Immature natural killer cell (primary cell): ENCODE measurements around the gene ZC3H18. TPM values are rescaled to one million over a fixed set of nuclear protein-coding genes. Genes with fewer than 3 reads are reported as not detected.

Source experiments
- DNase-seq, 3 donors: peaks; one replicate each; pipeline ENCODE4 v3.0.0; 2022; ENCODE audit warnings: mixed read lengths in 1 of 3
- H3K27ac Mint-ChIP-seq, 6 donors: one replicate each; pipeline ENCODE4 v1.8.0; 2020; ENCODE audit warnings: mixed read lengths in 6 of 6, mild to moderate bottlenecking in 5 of 6, inconsistent platforms in 4 of 6, moderate library complexity in 3 of 6
- H3K27me3 Mint-ChIP-seq, 3 donors: one replicate each; pipeline ENCODE4 v1.8.0; 2020 to 2021; ENCODE audit warnings: low read depth in 3 of 3, mild to moderate bottlenecking in 3 of 3, mixed read lengths in 3 of 3, moderate library complexity in 3 of 3, inconsistent platforms in 1 of 3
- H3K36me3 Mint-ChIP-seq, 3 donors: one replicate each; pipeline ENCODE4 v1.8.0; 2020; ENCODE audit warnings: mixed read lengths in 3 of 3, inconsistent platforms in 2 of 3, mild to moderate bottlenecking in 2 of 3
- H3K4me1 Mint-ChIP-seq, 2 donors: one replicate each; pipeline ENCODE4 v1.8.0; 2020; ENCODE audit warnings: inconsistent platforms in 2 of 2, mild to moderate bottlenecking in 2 of 2, mixed read lengths in 2 of 2, moderate library complexity in 1 of 2
- H3K4me3 Mint-ChIP-seq, 5 donors: one replicate each; pipeline ENCODE4 v1.8.0; 2020; ENCODE audit warnings: mild to moderate bottlenecking in 5 of 5, mixed read lengths in 5 of 5, inconsistent platforms in 3 of 5, moderate library complexity in 3 of 5
- H3K9me3 Mint-ChIP-seq, 6 donors: one replicate each; pipeline ENCODE4 v1.8.0; 2020; ENCODE audit warnings: mild to moderate bottlenecking in 6 of 6, mixed read lengths in 6 of 6, inconsistent platforms in 4 of 6, moderate library complexity in 3 of 6
- polyA plus RNA-seq, 3 donors: library from polyadenylated mRNA; unstranded; fragments of 300-500 nt; fragmentation: Illumina TruSeq; gene quantifications; one replicate each; pipeline ENCODE4 v1.2.3, GENCODE V29; 2021

The ZC3H18 gene
- polyA plus RNA-seq, 3 donors from 2014 or later: 1.0 to 29.0 (median 8.7) TPM

GRCh38 chr16:88560714-88561484 lies 9.3 kb upstream of the ZC3H18 start:
- no peaks in the 10 kb centered on the region for H3K9me3 Mint-ChIP-seq
- H3K27me3 Mint-ChIP-seq: peaks cover 0 to 5% (median 4%) of the 10 kb centered on the region in 3 donors
- no peak overlapping the region for H3K4me3 Mint-ChIP-seq
- no peak for DNase-seq
- H3K27ac Mint-ChIP-seq: peak overlapping the region in 1 of 6 donors; percentile 65
- H3K36me3 Mint-ChIP-seq: no peaks in the 10 kb centered on the region
- peaks cover 9 to 36% of the 10 kb centered on the region in 2 donors for H3K4me1 Mint-ChIP-seq

- Mint-ChIP-seq H3K27ac (peak overlapping the region in 1 of 6 donors; percentile 78), H3K36me3 (no peaks in the 10 kb centered on the region), H3K27me3 (peaks cover 0 to 5% (median 2%) of the 10 kb centered on the region in 3 donors), H3K4me1 (peaks cover 9 to 28% of the 10 kb centered on the region in 2 donors), H3K4me3 (no peak overlapping the region), H3K9me3 (no peaks in the 10 kb centered on the region)
- peak; percentile 49 to 61 (median 56) for DNase-seq
Observed at GRCh38 chr16:88561485-88562359, 8.5 kb upstream of the ZC3H18 start.

DNA sequence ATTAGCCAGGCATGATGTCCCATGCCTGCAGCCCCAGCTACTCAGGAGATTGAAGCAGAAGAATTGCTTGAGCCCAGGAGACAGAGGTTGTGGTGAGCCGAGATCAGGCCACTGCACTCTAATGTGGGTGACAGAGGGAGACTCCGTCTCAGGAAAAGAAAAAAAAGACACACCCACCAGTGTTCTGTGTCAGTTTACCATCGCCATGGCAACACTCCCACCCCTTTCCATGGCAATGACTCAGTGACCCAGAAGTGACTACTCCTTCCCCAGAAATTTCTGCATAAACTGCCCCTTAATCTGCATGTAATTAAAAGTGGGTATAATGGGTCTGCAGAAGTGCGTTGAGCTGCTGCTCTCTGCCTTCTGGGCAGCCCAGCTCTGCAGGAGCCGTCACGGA lies 4.0 kb upstream of the ZC3H18 start:
- H3K36me3 Mint-ChIP-seq: no peaks in the 10 kb centered on the region
- no peak overlapping the region for H3K4me3 Mint-ChIP-seq
- peaks cover 13 to 16% of the 10 kb centered on the region in 2 donors for H3K4me1 Mint-ChIP-seq
- H3K9me3 Mint-ChIP-seq: no peaks in the 10 kb centered on the region
- no peak overlapping the region for H3K27ac Mint-ChIP-seq
- no peak for DNase-seq
- peaks cover 6 to 11% (median 9%) of the 10 kb centered on the region in 3 donors for H3K27me3 Mint-ChIP-seq

DNA sequence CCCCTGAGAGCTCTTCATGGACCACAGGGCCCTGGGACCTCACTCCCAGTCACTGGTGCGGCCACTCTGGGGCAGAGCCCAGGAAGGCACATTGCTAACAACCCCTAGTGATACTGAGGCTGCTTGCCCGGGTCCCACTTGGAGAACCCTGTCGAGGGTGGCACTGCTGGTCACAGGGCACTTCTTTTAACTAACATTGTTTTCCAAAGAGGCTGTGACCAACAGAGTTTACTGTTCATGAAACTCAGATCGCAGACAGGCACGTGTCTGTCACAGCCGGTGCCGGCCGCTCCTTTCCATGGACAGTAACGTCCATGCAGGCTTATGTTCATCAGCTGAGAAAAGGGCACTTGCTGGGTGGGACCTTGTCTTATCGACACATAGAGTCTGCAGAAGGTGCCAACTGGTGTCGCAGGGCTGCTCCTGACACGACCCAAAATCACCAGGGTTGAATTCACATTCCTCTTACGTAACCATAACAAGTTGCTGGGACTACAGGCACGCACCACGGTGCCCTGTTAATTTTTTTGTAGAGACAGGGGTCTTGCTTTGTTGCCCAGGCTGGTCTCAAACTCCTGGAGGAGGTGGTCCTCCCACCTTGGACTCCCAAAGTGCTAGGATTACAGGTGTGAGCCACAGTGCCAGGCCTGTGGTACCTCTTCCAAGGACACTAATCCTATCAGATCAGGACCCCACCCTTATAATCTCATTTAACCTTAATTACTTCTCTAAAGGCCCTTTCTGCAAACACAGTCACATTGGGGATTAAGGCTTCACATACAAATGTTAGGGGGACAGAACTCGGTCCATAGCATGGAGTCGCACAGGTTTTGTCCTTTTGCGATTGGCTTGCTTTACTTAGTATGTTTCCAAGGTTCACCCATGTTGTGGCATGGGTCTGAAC lies 1.2 kb upstream of the ZC3H18 start:
- peak overlapping the region; percentile 68 to 85 (median 81) for H3K27ac Mint-ChIP-seq
- H3K36me3 Mint-ChIP-seq: no peaks in the 10 kb centered on the region
- peaks cover 3 to 14% (median 11%) of the 10 kb centered on the region in 3 donors for H3K27me3 Mint-ChIP-seq
- peak overlapping the region; percentile 78 to 88 (median 84) for H3K4me3 Mint-ChIP-seq
- no peak for DNase-seq
- H3K9me3 Mint-ChIP-seq: no peaks in the 10 kb centered on the region
- peaks cover 26% of the 10 kb centered on the region in 2 donors for H3K4me1 Mint-ChIP-seq

- Mint-ChIP-seq H3K4me1 (peaks cover 26% of the 10 kb centered on the region in 2 donors), H3K27ac (peak overlapping the region; percentile 68 to 90 (median 82)), H3K36me3 (no peaks in the 10 kb centered on the region), H3K27me3 (peaks cover 3 to 14% (median 13%) of the 10 kb centered on the region in 3 donors), H3K9me3 (no peaks in the 10 kb centered on the region), H3K4me3 (peak overlapping the region; percentile 78 to 88 (median 84))
- no peak for DNase-seq
Observed at GRCh38 chr16:88569614-88569984, 604 bp upstream of the ZC3H18 start.

GRCh38 chr16:88570691-88571092 lies 489 bp downstream of the ZC3H18 start:
- Mint-ChIP-seq H3K36me3 (no peaks in the 10 kb centered on the region), H3K9me3 (no peaks in the 10 kb centered on the region), H3K27ac (peak overlapping the region; percentile 74 to 89 (median 84)), H3K4me1 (peaks cover 26% of the 10 kb centered on the region in 2 donors), H3K27me3 (peaks cover 2 to 14% (median 14%) of the 10 kb centered on the region in 3 donors), H3K4me3 (peak overlapping the region; percentile 84 to 87 (median 85))
- DNase-seq: no peak

- peaks cover 38% of the 10 kb centered on the region in 2 donors for H3K4me1 Mint-ChIP-seq
- no peak overlapping the region for H3K4me3 Mint-ChIP-seq
- DNase-seq: no peak
- peaks cover 2 to 12% (median 5%) of the 10 kb centered on the region in 3 donors for H3K27me3 Mint-ChIP-seq
- H3K27ac Mint-ChIP-seq: no peak overlapping the region
- H3K9me3 Mint-ChIP-seq: no peaks in the 10 kb centered on the region
- H3K36me3 Mint-ChIP-seq: peaks cover 5 to 16% (median 9%) of the 10 kb centered on the region in 3 donors
Observed at GRCh38 chr16:88575251-88575650, 5.0 kb downstream of the ZC3H18 start.

GRCh38 chr16:88576307-88576706 lies 6.1 kb downstream of the ZC3H18 start:
- no peak for DNase-seq
- H3K27ac Mint-ChIP-seq: peak overlapping the region in 1 of 6 donors; percentile 24
- peaks cover 5 to 16% (median 13%) of the 10 kb centered on the region in 3 donors for H3K36me3 Mint-ChIP-seq
- H3K27me3 Mint-ChIP-seq: peaks cover 2 to 8% (median 5%) of the 10 kb centered on the region in 3 donors
- H3K9me3 Mint-ChIP-seq: no peaks in the 10 kb centered on the region
- no peak overlapping the region for H3K4me3 Mint-ChIP-seq
- peaks cover 35 to 39% of the 10 kb centered on the region in 2 donors for H3K4me1 Mint-ChIP-seq

GRCh38 chr16:88577166-88577565 lies 7.0 kb downstream of the ZC3H18 start:
- peaks cover 5 to 16% (median 13%) of the 10 kb centered on the region in 3 donors for H3K36me3 Mint-ChIP-seq
- H3K9me3 Mint-ChIP-seq: no peaks in the 10 kb centered on the region
- DNase-seq: no peak
- H3K27ac Mint-ChIP-seq: peak overlapping the region in 2 of 6 donors; percentile 9 to 74
- H3K4me1 Mint-ChIP-seq: peaks cover 29 to 35% of the 10 kb centered on the region in 2 donors
- H3K4me3 Mint-ChIP-seq: no peak overlapping the region
- peaks cover 2 to 7% (median 5%) of the 10 kb centered on the region in 3 donors for H3K27me3 Mint-ChIP-seq

DNA sequence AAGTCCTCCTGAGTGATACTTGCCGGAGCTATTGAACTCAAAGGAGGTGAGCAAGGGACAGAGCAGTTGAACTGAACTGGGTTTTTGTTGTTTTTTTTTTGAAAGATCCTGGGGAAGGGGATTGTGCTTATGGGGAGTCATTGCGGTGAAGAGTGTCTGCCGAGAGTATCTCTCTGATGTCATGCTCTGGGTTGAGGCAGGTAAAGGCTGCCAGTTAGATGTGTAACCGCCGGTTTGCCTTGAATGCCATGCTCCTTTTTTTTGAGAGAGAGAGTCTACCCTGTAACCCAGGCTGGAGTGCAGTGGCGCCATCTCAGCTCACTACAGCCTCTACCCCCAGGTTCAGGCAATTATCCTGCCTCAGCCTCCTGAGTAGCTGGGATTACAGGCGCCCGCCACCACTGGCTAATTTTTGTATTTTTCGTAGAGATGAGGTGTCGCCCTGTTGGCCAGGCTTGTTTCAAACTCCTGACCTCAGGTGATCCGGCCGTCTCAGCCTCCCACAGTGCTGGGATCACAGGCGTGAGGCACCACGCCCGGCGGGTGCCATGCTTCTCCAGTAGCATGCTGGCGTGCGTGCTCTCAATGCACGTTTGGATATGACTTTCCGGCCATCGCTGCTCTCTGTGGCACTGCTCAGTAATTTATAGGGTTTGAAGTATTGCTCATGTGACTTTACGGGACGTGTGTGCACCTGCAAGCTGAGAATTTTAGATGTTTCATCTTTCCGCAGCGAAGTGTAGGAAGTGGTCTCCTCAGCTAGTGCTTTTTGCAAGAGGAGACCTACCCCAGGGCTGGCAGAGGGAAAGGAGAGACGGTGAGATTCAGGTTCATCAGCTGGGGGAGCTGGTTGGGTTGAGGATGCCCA lies 8.5 kb downstream of the ZC3H18 start:
- Mint-ChIP-seq H3K27ac (peak overlapping the region in 1 of 6 donors; percentile 15), H3K4me1 (peaks cover 29 to 31% of the 10 kb centered on the region in 2 donors), H3K4me3 (no peak overlapping the region), H3K36me3 (peaks cover 5 to 16% (median 13%) of the 10 kb centered on the region in 3 donors), H3K9me3 (no peaks in the 10 kb centered on the region), H3K27me3 (peaks cover 2 to 5% (median 2%) of the 10 kb centered on the region in 3 donors)
- no peak for DNase-seq

DNA sequence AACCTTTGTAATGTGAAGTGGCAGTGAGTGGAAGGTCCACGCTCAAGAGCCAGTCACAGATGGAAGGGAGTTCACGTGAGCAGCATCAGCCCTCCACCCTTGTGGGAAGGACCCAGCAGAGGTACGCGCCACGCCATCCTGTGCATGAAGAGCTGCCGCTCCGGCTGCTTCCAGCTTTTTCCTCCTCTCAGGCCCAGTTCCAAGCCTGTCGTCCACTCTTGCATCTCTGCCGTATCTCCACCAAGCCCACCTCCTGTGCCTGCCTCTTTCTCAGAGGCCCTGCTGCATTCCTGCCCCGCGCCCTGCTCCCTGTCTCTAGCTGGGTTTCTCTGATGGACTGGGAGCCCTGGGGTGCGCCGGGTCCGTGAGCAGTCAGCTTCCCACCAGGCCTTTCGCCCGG lies 10.2 kb downstream of the ZC3H18 start:
- DNase-seq: no peak
- H3K27ac Mint-ChIP-seq: peak overlapping the region in 1 of 6 donors; percentile 64
- H3K36me3 Mint-ChIP-seq: peaks cover 5 to 16% (median 16%) of the 10 kb centered on the region in 3 donors
- peaks cover 34 to 37% of the 10 kb centered on the region in 2 donors for H3K4me1 Mint-ChIP-seq
- no peaks in the 10 kb centered on the region for H3K9me3 Mint-ChIP-seq
- no peak overlapping the region for H3K4me3 Mint-ChIP-seq
- H3K27me3 Mint-ChIP-seq: peaks cover 2 to 3% (median 2%) of the 10 kb centered on the region in 3 donors

DNA sequence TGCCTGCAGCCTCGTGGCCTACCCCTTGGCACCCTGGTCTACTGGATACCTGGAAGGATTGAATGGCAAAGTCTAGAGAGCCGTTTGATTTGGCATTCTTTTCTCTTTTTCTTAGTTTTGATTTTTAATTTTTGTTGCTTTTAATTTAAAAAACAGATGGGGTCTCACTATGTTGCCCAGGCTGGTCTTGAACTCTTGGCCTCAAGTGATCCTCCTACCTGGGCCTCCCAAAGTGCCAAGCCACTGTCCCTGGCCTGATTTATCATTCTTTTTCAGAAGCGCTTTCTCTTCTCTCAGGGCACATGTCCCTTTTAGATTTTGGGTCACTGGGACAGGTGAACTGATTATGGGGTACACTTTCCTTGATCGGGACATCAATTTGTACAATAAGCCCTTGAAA lies 10.8 kb downstream of the ZC3H18 start:
- DNase-seq: no peak
- H3K9me3 Mint-ChIP-seq: no peaks in the 10 kb centered on the region
- H3K27me3 Mint-ChIP-seq: peaks cover 2% of the 10 kb centered on the region in 3 donors
- H3K4me1 Mint-ChIP-seq: peaks cover 38% of the 10 kb centered on the region in 2 donors
- H3K27ac Mint-ChIP-seq: no peak overlapping the region
- no peak overlapping the region for H3K4me3 Mint-ChIP-seq
- peaks cover 5 to 16% (median 16%) of the 10 kb centered on the region in 3 donors for H3K36me3 Mint-ChIP-seq
